SW 1271 (cell line): ENCODE measurements around the gene HSPA1B.
"Not testable (repeated sequence)": the region's sequence is repeated elsewhere in the genome, so short reads cannot be mapped to it uniquely, and the experiment has no call there.

Source experiments
- DNase-seq, 2 experiments: peaks; one replicate each; lab custom pipeline; 2025; lab: John Stamatoyannopoulos, UW

The HSPA1B gene

DNA sequence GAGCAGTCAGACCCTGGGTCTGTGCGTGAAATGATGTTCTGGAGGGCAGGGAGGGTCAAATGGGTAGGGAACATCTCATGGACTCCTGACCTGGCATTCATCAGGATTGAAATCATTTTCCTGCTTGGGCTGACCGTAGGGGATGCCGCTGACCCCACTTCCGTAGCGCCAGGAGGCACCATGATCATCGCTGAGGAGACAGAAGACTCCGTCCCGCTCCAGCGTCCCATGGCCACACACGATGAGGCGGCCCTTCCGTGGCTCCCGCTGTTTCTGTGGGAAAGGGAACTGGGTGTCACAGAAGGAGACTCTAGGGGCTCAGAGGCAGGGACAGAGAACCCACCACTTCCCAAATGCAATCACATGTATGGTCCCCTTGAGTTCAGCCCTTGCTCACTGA is 32.8 kb downstream of the HSPA1B start:
- DNase-seq = no peak

DNA sequence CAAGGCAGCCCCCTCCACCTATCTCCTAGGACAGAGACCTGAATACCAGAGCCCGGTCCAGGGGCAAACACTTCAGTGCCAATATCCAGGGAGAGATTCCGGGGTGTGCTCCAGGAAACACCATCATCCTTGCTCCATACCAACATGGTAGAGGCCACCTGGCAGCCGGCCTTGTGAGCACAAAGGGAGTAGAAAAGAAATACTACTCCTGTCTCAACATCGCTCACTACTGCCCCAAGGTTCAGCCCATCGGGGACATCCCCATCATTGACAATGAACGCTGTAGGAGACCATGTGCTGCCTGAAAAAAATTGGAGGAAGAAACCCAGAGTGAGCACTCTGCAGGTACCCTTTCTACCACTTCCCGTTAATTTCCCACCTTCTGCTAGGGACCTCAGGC is 33.6 kb downstream of the HSPA1B start:
- no peak for DNase-seq

DNA sequence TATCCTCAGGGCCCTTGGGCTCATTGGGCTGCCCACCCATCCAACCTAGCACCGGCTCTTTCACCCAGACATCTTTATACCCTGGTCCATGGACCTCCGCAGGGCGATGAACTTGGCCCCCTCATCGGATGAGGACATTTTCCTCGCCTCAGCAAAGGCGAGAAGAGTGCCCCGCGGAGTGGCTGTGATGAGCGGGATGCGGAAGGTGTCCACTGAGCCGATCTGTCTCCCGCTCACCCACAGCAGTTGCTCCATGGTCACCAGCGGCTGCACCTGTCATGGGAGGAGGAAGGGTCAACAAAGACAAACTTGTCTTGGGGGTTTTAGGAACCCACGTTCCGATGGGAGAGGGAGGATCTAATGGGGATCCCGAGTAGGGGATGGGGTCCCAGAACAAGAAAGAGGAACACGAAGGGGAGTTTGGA is 34.4 kb downstream of the HSPA1B start:
- DNase-seq = no peak

- peak; percentile 100 for DNase-seq
Observed at GRCh38 chr6:31862344-31863235, 35.1 kb downstream of the HSPA1B start, which contains the start of gene NEU1. NEU1 (minus strand) TSS chr6:31862821; CDS start chr6:31862776, 45 bp downstream.

- not testable (repeated sequence) for DNase-seq
Observed at GRCh38 chr6:31864123-31864562, 36.6 kb downstream of the HSPA1B start.

DNA sequence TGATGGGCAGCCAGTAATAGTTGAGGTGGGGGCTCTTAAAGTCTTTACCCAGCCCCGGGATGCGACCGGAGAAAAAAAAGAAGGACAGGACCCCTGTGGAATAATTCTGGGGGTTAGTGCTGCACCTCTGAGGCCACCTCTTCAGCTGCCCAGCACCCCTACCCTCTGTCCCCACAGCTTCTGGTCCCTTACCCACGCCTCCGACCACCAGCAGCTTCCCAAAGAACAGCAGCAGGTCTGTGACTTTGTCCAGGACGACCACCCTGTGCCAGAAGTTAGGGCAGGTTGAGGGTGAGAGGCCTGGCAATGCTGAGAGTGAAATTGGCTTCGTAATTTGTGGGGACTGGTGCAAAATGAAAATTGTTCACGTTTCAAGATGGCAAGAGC is 37.3 kb downstream of the HSPA1B start:
- DNase-seq = no peak

- DNase-seq = no peak
Observed at GRCh38 chr6:31865205-31866118, 37.9 kb downstream of the HSPA1B start.

DNA sequence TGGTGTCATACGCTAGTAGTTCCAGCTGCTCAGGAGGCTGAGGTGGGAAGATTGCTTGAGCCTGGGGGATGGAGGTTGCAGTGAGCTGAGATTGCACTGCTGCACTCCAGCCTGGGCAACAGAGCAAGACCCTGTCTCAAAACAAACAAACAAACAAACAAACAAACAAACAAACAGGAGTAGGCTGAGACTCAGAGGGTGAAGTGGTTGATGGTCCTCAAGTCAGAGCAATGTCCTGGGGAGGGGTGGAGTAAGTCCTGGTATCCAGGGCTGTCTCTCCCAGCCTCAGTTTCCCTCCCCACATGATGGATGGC is 41.1 kb downstream of the HSPA1B start:
- DNase-seq = not testable (repeated sequence)

DNA sequence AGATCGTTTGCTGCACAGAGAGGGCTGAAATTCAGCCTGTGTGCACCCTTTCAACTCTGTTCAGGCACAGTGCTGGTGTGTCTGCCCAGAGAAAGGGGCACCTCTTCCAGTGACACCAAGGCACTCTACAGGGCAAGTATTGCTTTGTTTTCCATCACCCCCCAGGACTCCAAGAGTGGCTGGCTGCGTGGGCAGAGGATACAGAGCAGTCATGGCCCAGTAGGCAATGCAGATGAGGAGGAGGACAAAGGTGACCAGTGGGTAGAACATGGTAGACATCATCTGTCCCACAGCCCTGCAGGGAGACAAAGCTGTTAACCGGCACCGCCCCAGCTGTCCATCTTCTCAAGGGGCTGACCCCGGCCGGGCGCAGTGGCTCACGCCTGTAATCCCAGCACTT is 41.8 kb downstream of the HSPA1B start:
- no peak for DNase-seq

DNA sequence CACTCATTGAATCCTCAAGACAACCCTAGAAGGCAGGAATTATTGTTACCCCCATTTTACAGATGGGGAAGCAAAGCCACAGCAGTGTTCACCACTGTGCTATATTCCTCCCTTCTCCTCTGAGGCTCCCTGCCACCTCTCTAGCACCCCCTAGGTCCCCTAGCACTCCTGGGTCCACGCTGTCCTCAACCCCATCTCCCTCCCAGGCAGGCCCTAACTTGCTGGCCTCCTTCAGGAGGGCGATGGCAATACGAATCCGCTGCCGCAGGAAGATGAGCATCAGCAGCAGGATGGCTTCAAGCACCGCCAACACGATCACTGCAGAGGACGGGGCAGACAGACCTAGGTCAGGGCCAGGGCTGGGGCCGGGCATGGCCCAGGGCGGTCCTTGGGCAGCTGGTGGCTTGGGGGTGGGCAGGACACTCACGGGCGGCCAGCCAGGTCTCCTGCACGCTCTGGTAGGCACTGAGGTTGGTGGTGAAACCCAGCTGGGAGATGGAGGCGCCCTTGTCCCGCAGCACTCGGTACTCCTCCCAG is 42.9 kb downstream of the HSPA1B start:
- DNase-seq = no peak

- no peak for DNase-seq
Observed at GRCh38 chr6:31871046-31871659, 43.6 kb downstream of the HSPA1B start.

GRCh38 chr6:31874084-31874670 is 46.6 kb downstream of the HSPA1B start:
- DNase-seq = no peak

- DNase-seq = no peak
Observed at GRCh38 chr6:31874836-31875572, 47.5 kb downstream of the HSPA1B start.

GRCh38 chr6:31875877-31876276 is 48.3 kb downstream of the HSPA1B start:
- no peak for DNase-seq

GRCh38 chr6:31876357-31876756 is 48.8 kb downstream of the HSPA1B start:
- DNase-seq = no peak

GRCh38 chr6:31877125-31877650 is 49.6 kb downstream of the HSPA1B start:
- DNase-seq = no peak

- no peak for DNase-seq
Observed at GRCh38 chr6:31877651-31878161, 50.2 kb downstream of the HSPA1B start.

DNA sequence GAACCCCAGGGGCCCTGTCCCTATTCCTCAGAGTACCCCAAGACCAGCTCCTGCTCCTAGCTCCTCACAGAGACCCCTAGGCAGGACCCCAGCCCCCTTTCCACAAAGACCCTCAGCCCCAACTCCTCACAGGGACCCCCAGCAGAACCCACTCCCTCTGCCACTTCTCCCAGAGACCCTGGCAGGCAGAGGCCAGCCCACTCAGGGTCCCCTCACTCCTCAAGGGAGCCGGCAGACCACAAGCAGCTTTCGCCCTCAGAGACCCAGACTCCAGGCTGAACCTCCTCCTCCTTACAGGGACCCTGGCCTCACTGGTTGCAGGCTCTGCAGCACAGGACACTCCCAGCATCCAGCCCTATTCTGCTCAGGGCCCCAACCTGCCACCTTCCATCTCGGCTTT is 50.7 kb downstream of the HSPA1B start:
- no peak for DNase-seq

- no peak for DNase-seq
Observed at GRCh38 chr6:31878726-31879125, 51.2 kb downstream of the HSPA1B start, which contains the start of gene SLC44A4. SLC44A4 (minus strand) TSS chr6:31878997; CDS start chr6:31878980, 17 bp downstream.

DNA sequence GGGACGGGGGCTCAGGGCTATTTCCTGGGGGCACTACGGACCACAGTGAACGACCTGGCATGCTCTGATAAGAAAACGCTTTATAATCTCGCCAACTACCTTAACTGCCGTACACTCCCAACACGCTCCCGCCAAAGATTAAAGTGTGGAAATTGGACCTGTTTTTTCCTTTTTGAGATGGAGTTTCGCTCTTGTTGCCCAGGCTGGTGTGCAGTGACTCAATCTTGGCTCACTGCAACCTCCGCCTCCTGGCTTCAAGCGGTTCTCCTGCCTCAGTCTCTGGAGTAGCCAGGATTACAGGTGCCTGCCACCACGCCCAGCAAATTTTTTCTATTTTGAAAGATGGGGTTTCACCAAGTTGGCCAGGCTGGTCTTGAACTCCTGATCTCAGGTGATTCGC is 51.6 kb downstream of the HSPA1B start:
- no peak for DNase-seq
